ENCODE measurements around the gene PHF21A.

Gene PHF21A

DNA sequence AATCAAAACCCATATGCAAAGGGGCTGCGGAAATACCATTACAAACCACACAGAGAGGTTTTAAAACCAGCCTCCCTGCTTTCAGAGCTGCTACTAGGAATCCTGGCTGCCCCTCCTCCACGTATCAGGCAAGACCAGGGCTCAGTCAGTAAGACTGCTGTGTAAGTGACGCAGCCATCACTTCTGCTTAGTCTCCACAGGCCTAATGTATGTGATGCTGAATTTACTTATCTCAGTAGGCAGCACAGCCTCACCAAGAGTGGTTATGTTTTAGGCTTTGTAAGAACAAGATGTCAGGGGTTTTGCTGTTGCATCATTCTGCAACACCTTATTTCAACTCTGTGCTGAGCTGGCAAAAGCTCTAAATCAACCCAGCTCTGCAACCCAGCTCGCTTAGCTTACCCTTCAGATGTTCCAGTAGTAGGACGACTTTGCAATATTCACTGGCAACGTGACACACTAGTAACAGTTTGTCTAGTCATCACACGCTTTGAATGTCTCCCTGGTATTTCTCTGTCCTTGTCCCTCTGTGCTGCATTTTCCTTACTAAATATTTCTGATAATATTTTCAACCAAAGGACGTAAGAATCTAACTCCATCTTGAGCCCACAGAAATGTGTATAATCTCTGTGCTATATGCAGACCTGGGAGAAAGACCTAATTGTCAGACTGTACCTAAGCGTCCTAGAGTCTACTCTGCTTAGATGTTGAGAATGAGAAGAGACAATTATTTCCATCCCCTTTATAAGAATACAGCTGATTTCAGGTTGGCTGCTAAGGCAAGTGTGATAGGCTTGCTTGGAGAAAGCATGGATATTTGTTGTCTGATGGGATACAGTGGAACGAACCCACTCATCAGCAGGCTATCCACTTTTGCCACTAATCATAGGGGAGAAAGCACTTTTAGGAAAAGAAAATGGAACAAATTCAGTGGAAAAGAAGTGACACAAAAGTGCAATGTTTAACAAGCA, 126.6 kb downstream of the PHF21A start:
- H3K4me3 ChIP-seq (ENCODE audit: low read depth, low read length): no peak overlapping the region
- TF ChIP-seq CTCF (IDR thresholded peaks at IDR 0.05; ENCODE audit: low read depth, low read length): no peak

- no peak for TF ChIP-seq CTCF (IDR thresholded peaks at IDR 0.05; ENCODE audit: low read depth, low read length)
These were observed 127.7 kb downstream of the PHF21A start for GRCh38 chr11:45993531-45994001.

DNA sequence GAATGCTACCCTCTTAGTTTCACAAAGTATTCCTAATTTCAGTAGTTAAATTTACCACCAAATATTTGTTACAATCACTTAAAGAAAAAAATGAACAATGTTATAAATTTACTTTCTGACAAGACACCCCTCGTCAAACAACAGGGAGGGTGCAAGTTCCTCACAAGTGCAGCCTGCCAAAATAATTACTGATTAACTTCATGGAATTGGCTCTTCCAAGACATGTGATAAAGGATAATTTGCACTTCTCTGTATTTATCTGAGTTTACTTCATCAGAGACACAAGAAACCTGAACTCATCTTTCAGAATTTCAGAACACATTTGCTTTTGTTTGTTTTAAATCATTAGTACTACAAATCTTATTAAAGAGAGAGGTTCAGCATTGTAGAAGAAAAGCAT, 132.3 kb downstream of the PHF21A start:
- TF ChIP-seq CTCF (IDR thresholded peaks at IDR 0.05; ENCODE audit: low read depth, low read length): no peak
- no peak overlapping the region for H3K4me3 ChIP-seq (ENCODE audit: low read depth, low read length)

More at GRCh38 chr11:45993531-45994001, 127.7 kb downstream of the PHF21A start:
- H3K4me3 ChIP-seq (ENCODE audit: low read depth, low read length): no peak overlapping the region

GRCh38 chr11:45985212-45985611, 136.0 kb downstream of the PHF21A start:
- no peak for TF ChIP-seq CTCF (IDR thresholded peaks at IDR 0.05; ENCODE audit: low read depth, low read length)
- no peak overlapping the region for H3K4me3 ChIP-seq (ENCODE audit: low read depth, low read length)

- H3K4me3 ChIP-seq (ENCODE audit: low read depth, low read length): no peak overlapping the region
- TF ChIP-seq CTCF (IDR thresholded peaks at IDR 0.05; ENCODE audit: low read depth, low read length): no peak
These were observed 137.1 kb downstream of the PHF21A start for GRCh38 chr11:45984192-45984591.

DNA sequence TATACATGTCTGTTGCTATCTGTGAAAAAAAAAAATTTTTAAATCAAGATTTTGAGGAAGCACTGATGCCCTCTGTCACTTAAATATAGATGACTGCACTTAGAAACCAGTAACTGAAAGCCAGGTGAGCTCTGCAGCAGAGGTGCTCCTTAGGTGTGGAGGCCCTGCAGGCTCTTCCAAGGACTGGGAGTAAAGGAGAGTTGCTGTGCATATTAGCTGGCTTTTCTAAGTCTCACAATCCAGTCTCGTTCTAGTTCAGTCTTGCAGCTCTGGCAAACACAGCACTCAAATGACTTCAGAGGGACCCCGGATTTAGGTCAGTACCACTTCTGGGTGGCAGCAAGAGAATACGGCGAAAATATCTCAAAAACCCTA, 137.8 kb downstream of the PHF21A start:
- H3K4me3 ChIP-seq (ENCODE audit: low read depth, low read length): no peak overlapping the region
- TF ChIP-seq CTCF (IDR thresholded peaks at IDR 0.05; ENCODE audit: low read depth, low read length): no peak

Data from WI38 (cell line).